ENCODE data around the gene TSNAXIP1. TPM values are rescaled to one million over a fixed set of nuclear protein-coding genes. Genes with fewer than 3 reads are reported as not detected.

The TSNAXIP1 gene
- total and polyA plus RNA-seq, 10 of the 15 experiments (the other 5 are each of a cell fraction or from before 2014, with no cell fraction given) = 0.09 to 0.63 (median 0.37) TPM; not detected in 1

DNA sequence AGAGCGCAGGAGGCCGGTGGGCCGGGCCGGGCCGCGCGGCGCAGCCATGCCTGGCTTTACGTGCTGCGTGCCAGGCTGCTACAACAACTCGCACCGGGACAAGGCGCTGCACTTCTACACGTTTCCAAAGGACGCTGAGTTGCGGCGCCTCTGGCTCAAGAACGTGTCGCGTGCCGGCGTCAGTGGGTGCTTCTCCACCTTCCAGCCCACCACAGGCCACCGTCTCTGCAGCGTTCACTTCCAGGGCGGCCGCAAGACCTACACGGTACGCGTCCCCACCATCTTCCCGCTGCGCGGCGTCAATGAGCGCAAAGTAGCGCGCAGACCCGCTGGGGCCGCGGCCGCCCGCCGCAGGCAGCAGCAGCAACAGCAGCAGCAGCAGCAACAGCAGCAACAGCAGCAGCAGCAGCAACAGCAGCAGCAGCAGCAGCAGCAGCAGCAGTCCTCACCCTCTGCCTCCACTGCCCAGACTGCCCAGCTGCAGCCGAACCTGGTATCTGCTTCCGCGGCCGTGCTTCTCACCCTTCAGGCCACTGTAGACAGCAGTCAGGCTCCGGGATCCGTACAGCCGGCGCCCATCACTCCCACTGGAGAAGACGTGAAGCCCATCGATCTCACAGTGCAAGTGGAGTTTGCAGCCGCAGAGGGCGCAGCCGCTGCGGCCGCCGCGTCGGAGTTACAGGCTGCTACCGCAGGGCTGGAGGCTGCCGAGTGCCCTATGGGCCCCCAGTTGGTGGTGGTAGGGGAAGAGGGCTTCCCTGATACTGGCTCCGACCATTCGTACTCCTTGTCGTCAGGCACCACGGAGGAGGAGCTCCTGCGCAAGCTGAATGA, 36.0 kb downstream of the TSNAXIP1 start (continued):
- TF ChIP-seq MTA3 (IDR thresholded peaks at IDR 0.05; ENCODE audit: borderline replicate concordance, low read length) = no peak
- TF ChIP-seq POLR2AphosphoS2 (IDR thresholded peaks at IDR 0.05; ENCODE audit: low read depth, low read length) = no peak
- no peak for TF ChIP-seq HDGF (IDR thresholded peaks at IDR 0.05)
- peak; percentile 10; the same call in 1 of the 2 replicates for TF ChIP-seq EED (IDR thresholded peaks at IDR 0.05; ENCODE audit: low read depth)
- peak in 1 of 2 experiments; percentile 35; a peak in 1 of 4 replicates for TF ChIP-seq IKZF2 (IDR thresholded peaks at IDR 0.05)
- peak; percentile 42 to 91; a peak in 2 of 4 replicates for TF ChIP-seq BHLHE40 (IDR thresholded peaks at IDR 0.05; ENCODE audit: borderline replicate concordance in 1 of 2, low read depth in 2 of 2, low read length in 1 of 2)
- peak; percentile 33; the same call in 1 of the 2 replicates for TF ChIP-seq POLR2A (IDR thresholded peaks at IDR 0.05; ENCODE audit: low read depth, low read length)
- TF ChIP-seq CREB1 (IDR thresholded peaks at IDR 0.05; ENCODE audit: low read depth) = 0 out of 2 replicates have a peak, but pooled peaks have one; percentile 51
- TF ChIP-seq, protein P1, sequence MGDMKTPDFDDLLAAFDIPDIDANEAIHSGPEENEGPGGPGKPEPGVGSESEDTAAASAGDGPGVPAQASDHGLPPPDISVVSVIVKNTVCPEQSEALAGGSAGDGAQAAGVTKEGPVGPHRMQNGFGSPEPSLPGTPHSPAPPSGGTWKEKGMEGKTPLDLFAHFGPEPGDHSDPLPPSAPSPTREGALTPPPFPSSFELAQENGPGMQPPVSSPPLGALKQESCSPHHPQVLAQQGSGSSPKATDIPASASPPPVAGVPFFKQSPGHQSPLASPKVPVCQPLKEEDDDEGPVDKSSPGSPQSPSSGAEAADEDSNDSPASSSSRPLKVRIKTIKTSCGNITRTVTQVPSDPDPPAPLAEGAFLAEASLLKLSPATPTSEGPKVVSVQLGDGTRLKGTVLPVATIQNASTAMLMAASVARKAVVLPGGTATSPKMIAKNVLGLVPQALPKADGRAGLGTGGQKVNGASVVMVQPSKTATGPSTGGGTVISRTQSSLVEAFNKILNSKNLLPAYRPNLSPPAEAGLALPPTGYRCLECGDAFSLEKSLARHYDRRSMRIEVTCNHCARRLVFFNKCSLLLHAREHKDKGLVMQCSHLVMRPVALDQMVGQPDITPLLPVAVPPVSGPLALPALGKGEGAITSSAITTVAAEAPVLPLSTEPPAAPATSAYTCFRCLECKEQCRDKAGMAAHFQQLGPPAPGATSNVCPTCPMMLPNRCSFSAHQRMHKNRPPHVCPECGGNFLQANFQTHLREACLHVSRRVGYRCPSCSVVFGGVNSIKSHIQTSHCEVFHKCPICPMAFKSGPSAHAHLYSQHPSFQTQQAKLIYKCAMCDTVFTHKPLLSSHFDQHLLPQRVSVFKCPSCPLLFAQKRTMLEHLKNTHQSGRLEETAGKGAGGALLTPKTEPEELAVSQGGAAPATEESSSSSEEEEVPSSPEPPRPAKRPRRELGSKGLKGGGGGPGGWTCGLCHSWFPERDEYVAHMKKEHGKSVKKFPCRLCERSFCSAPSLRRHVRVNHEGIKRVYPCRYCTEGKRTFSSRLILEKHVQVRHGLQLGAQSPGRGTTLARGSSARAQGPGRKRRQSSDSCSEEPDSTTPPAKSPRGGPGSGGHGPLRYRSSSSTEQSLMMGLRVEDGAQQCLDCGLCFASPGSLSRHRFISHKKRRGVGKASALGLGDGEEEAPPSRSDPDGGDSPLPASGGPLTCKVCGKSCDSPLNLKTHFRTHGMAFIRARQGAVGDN (IDR thresholded peaks at IDR 0.05) = 0 out of 2 replicates have a peak, but pooled peaks have one; percentile 89
